HG03025 (cell line): ENCODE measurements around the gene ARHGAP25.

Source experiments
- ATAC-seq: cut with Tn5 transposase; IDR thresholded peaks from one replicate; pipeline ENCODE4 v1.9.1; 2021; ENCODE audit warnings: mild to moderate bottlenecking, moderate library complexity; ENCODE audit not compliant: unreplicated experiment, low FRiP score

The ARHGAP25 gene

GRCh38 chr2:68764806-68765311 lies 30.2 kb downstream of the ARHGAP25 start:
- ATAC-seq, result no peak

- no peak for ATAC-seq
Measured at GRCh38 chr2:68765739-68766375, 31.2 kb downstream of the ARHGAP25 start.

- no peak for ATAC-seq
Measured at GRCh38 chr2:68766376-68766845, 31.8 kb downstream of the ARHGAP25 start.

GRCh38 chr2:68767031-68767961 lies 32.7 kb downstream of the ARHGAP25 start:
- peak; percentile 47 for ATAC-seq

GRCh38 chr2:68767996-68768395 lies 33.4 kb downstream of the ARHGAP25 start:
- ATAC-seq, result no peak

GRCh38 chr2:68768461-68768860 lies 33.9 kb downstream of the ARHGAP25 start:
- ATAC-seq, result no peak

- no peak for ATAC-seq
Measured at GRCh38 chr2:68768951-68769350, 34.3 kb downstream of the ARHGAP25 start.

GRCh38 chr2:68769586-68770270 lies 35.1 kb downstream of the ARHGAP25 start:
- no peak for ATAC-seq

GRCh38 chr2:68770271-68771111 lies 35.9 kb downstream of the ARHGAP25 start:
- ATAC-seq, result no peak

- ATAC-seq, result no peak
Measured at GRCh38 chr2:68771211-68771751, 36.7 kb downstream of the ARHGAP25 start.

GRCh38 chr2:68772109-68772508 lies 37.5 kb downstream of the ARHGAP25 start:
- no peak for ATAC-seq

GRCh38 chr2:68774569-68775271 lies 40.1 kb downstream of the ARHGAP25 start:
- ATAC-seq, result peak; percentile 70

- ATAC-seq, result no peak
Measured at GRCh38 chr2:68775272-68775842, 40.7 kb downstream of the ARHGAP25 start.

GRCh38 chr2:68776124-68776523 lies 41.5 kb downstream of the ARHGAP25 start:
- ATAC-seq, result no peak

GRCh38 chr2:68779595-68779994 lies 45.0 kb downstream of the ARHGAP25 start:
- no peak for ATAC-seq

GRCh38 chr2:68784188-68784587 lies 49.6 kb downstream of the ARHGAP25 start:
- no peak for ATAC-seq

- no peak for ATAC-seq
Measured at GRCh38 chr2:68784915-68785314, 50.3 kb downstream of the ARHGAP25 start.

- ATAC-seq, result no peak
Measured at GRCh38 chr2:68787356-68787755, 52.7 kb downstream of the ARHGAP25 start.

GRCh38 chr2:68789603-68790002 lies 55.0 kb downstream of the ARHGAP25 start:
- peak; percentile 97 for ATAC-seq
